ENCODE results near the gene ANKRD61. TPM values are rescaled to one million over a fixed set of nuclear protein-coding genes. Genes with fewer than 3 reads are reported as not detected.

ANKRD61 gene
- polyA plus RNA-seq, 4 donors: 0.25 to 2.6 (median 0.67) TPM; not detected in 1

- H3K9me3 ChIP-seq (ENCODE audit: control insufficient read depth in 2 of 2, insufficient read depth in 1 of 2, low read depth in 1 of 2, low read length in 1 of 2): no peaks in the 10 kb centered on the region
- peaks cover 2 to 9% (median 4%) of the 10 kb centered on the region in 3 donors for H3K4me1 ChIP-seq (ENCODE audit: control insufficient read depth in 3 of 3, insufficient read depth in 2 of 3, low read depth in 1 of 3, low read length in 2 of 3)
- H3K27ac ChIP-seq (ENCODE audit: low read depth in 1 of 3, low read length in 2 of 3): peak overlapping the region; percentile 79 to 92 (median 92)
- H3K4me3 ChIP-seq (ENCODE audit: low read depth in 1 of 3, low read length in 3 of 3): no peak overlapping the region
- peaks cover 0 to 30% (median 0%) of the 10 kb centered on the region in 3 donors for H3K36me3 ChIP-seq (ENCODE audit: control insufficient read depth in 3 of 3, insufficient read depth in 2 of 3, low read depth in 1 of 3, low read length in 3 of 3)
- DNase-seq: no peak
- FAIRE-seq: no peak
- 68 to 78% (median 69%) methylated on average over 2 of the region's 2 CpGs for WGBS, 3 donors
- H3K27me3 ChIP-seq (ENCODE audit: control insufficient read depth in 3 of 3, insufficient read depth in 3 of 3, low read length in 3 of 3): no peaks in the 10 kb centered on the region
Observed at GRCh38 chr7:6011541-6011940, 19.6 kb upstream of the ANKRD61 start.

GRCh38 chr7:6012355-6013104, 18.6 kb upstream of the ANKRD61 start:
- WGBS, 3 donors: 19 to 58% (median 30%) methylated on average over 14 of the region's 14 CpGs
- DNase-seq: peak; percentile 88 to 99
- no peak for FAIRE-seq
- peaks cover 2 to 8% (median 4%) of the 10 kb centered on the region in 3 donors for H3K4me1 ChIP-seq (ENCODE audit: control insufficient read depth in 3 of 3, insufficient read depth in 2 of 3, low read depth in 1 of 3, low read length in 2 of 3)
- H3K27me3 ChIP-seq (ENCODE audit: control insufficient read depth in 3 of 3, insufficient read depth in 3 of 3, low read length in 3 of 3): no peaks in the 10 kb centered on the region
- no peaks in the 10 kb centered on the region for H3K9me3 ChIP-seq (ENCODE audit: control insufficient read depth in 2 of 2, insufficient read depth in 1 of 2, low read depth in 1 of 2, low read length in 1 of 2)
- H3K36me3 ChIP-seq (ENCODE audit: control insufficient read depth in 3 of 3, insufficient read depth in 2 of 3, low read depth in 1 of 3, low read length in 3 of 3): peaks cover 3 to 40% (median 4%) of the 10 kb centered on the region in 3 donors
- H3K27ac ChIP-seq (ENCODE audit: low read depth in 1 of 3, low read length in 2 of 3): peak overlapping the region; percentile 79 to 92 (median 92)
- H3K4me3 ChIP-seq (ENCODE audit: low read depth in 1 of 3, low read length in 3 of 3): no peak overlapping the region

GRCh38 chr7:6015917-6016652, 15.1 kb upstream of the ANKRD61 start:
- Histone ChIP-seq H3K27me3 (ENCODE audit: control insufficient read depth in 3 of 3, insufficient read depth in 3 of 3, low read length in 3 of 3) (no peaks in the 10 kb centered on the region), H3K4me1 (ENCODE audit: control insufficient read depth in 3 of 3, insufficient read depth in 2 of 3, low read depth in 1 of 3, low read length in 2 of 3) (peaks cover 0 to 4% (median 4%) of the 10 kb centered on the region in 3 donors), H3K27ac (ENCODE audit: low read depth in 1 of 3, low read length in 2 of 3) (no peak overlapping the region), H3K9me3 (ENCODE audit: control insufficient read depth in 2 of 2, insufficient read depth in 1 of 2, low read depth in 1 of 2, low read length in 1 of 2) (no peaks in the 10 kb centered on the region), H3K36me3 (ENCODE audit: control insufficient read depth in 3 of 3, insufficient read depth in 2 of 3, low read depth in 1 of 3, low read length in 3 of 3) (peaks cover 11 to 69% (median 12%) of the 10 kb centered on the region in 3 donors), H3K4me3 (ENCODE audit: low read depth in 1 of 3, low read length in 3 of 3) (no peak overlapping the region)
- DNase-seq: peak in 1 of 2 donors; percentile 29
- 76 to 81% (median 77%) methylated on average over 8 of the region's 8 CpGs for WGBS, 3 donors
- FAIRE-seq: no peak

GRCh38 chr7:6016653-6016966, 14.6 kb upstream of the ANKRD61 start:
- H3K27ac ChIP-seq (ENCODE audit: low read depth in 1 of 3, low read length in 2 of 3): no peak overlapping the region
- no peaks in the 10 kb centered on the region for H3K9me3 ChIP-seq (ENCODE audit: control insufficient read depth in 2 of 2, insufficient read depth in 1 of 2, low read depth in 1 of 2, low read length in 1 of 2)
- H3K27me3 ChIP-seq (ENCODE audit: control insufficient read depth in 3 of 3, insufficient read depth in 3 of 3, low read length in 3 of 3): no peaks in the 10 kb centered on the region
- 91 to 96% (median 93%) methylated on average over 8 of the region's 8 CpGs for WGBS, 3 donors
- peaks cover 11 to 72% (median 15%) of the 10 kb centered on the region in 3 donors for H3K36me3 ChIP-seq (ENCODE audit: control insufficient read depth in 3 of 3, insufficient read depth in 2 of 3, low read depth in 1 of 3, low read length in 3 of 3)
- FAIRE-seq (no peak), DNase-seq (no peak)
- no peak overlapping the region for H3K4me3 ChIP-seq (ENCODE audit: low read depth in 1 of 3, low read length in 3 of 3)
- peaks cover 0 to 4% (median 4%) of the 10 kb centered on the region in 3 donors for H3K4me1 ChIP-seq (ENCODE audit: control insufficient read depth in 3 of 3, insufficient read depth in 2 of 3, low read depth in 1 of 3, low read length in 2 of 3)

- DNase-seq: no peak
- no peaks in the 10 kb centered on the region for H3K9me3 ChIP-seq (ENCODE audit: control insufficient read depth in 2 of 2, insufficient read depth in 1 of 2, low read depth in 1 of 2, low read length in 1 of 2)
- no peak for FAIRE-seq
- H3K27ac ChIP-seq (ENCODE audit: low read depth in 1 of 3, low read length in 2 of 3): no peak overlapping the region
- H3K27me3 ChIP-seq (ENCODE audit: control insufficient read depth in 3 of 3, insufficient read depth in 3 of 3, low read length in 3 of 3): no peaks in the 10 kb centered on the region
- H3K36me3 ChIP-seq (ENCODE audit: control insufficient read depth in 3 of 3, insufficient read depth in 2 of 3, low read depth in 1 of 3, low read length in 3 of 3): peaks cover 27 to 91% (median 34%) of the 10 kb centered on the region in 3 donors
- no peak overlapping the region for H3K4me3 ChIP-seq (ENCODE audit: low read depth in 1 of 3, low read length in 3 of 3)
- no peaks in the 10 kb centered on the region for H3K4me1 ChIP-seq (ENCODE audit: control insufficient read depth in 3 of 3, insufficient read depth in 2 of 3, low read depth in 1 of 3, low read length in 2 of 3)
- 54 to 79% (median 57%) methylated on average over 11 of the region's 11 CpGs for WGBS, 3 donors
Observed at GRCh38 chr7:6020371-6021286, 10.5 kb upstream of the ANKRD61 start.

GRCh38 chr7:6022707-6023106, 8.5 kb upstream of the ANKRD61 start:
- H3K4me1 ChIP-seq (ENCODE audit: control insufficient read depth in 3 of 3, insufficient read depth in 2 of 3, low read depth in 1 of 3, low read length in 2 of 3): no peaks in the 10 kb centered on the region
- no peak overlapping the region for H3K27ac ChIP-seq (ENCODE audit: low read depth in 1 of 3, low read length in 2 of 3)
- WGBS, 3 donors: 70 to 91% (median 88%) methylated on average over 3 of the region's 3 CpGs
- no peak for DNase-seq
- no peaks in the 10 kb centered on the region for H3K9me3 ChIP-seq (ENCODE audit: control insufficient read depth in 2 of 2, insufficient read depth in 1 of 2, low read depth in 1 of 2, low read length in 1 of 2)
- no peak overlapping the region for H3K4me3 ChIP-seq (ENCODE audit: low read depth in 1 of 3, low read length in 3 of 3)
- peaks cover 29 to 92% (median 30%) of the 10 kb centered on the region in 3 donors for H3K36me3 ChIP-seq (ENCODE audit: control insufficient read depth in 3 of 3, insufficient read depth in 2 of 3, low read depth in 1 of 3, low read length in 3 of 3)
- no peaks in the 10 kb centered on the region for H3K27me3 ChIP-seq (ENCODE audit: control insufficient read depth in 3 of 3, insufficient read depth in 3 of 3, low read length in 3 of 3)
- FAIRE-seq: no peak

- H3K4me1 ChIP-seq (ENCODE audit: control insufficient read depth in 3 of 3, insufficient read depth in 2 of 3, low read depth in 1 of 3, low read length in 2 of 3): no peaks in the 10 kb centered on the region
- FAIRE-seq: no peak
- H3K4me3 ChIP-seq (ENCODE audit: low read depth in 1 of 3, low read length in 3 of 3): no peak overlapping the region
- peak overlapping the region in 2 of 3 donors; percentile 56 to 79 for H3K27ac ChIP-seq (ENCODE audit: low read depth in 1 of 3, low read length in 2 of 3)
- no peaks in the 10 kb centered on the region for H3K27me3 ChIP-seq (ENCODE audit: control insufficient read depth in 3 of 3, insufficient read depth in 3 of 3, low read length in 3 of 3)
- peaks cover 26 to 88% (median 31%) of the 10 kb centered on the region in 3 donors for H3K36me3 ChIP-seq (ENCODE audit: control insufficient read depth in 3 of 3, insufficient read depth in 2 of 3, low read depth in 1 of 3, low read length in 3 of 3)
- DNase-seq: peak in 1 of 2 donors; percentile 97
- no peaks in the 10 kb centered on the region for H3K9me3 ChIP-seq (ENCODE audit: control insufficient read depth in 2 of 2, insufficient read depth in 1 of 2, low read depth in 1 of 2, low read length in 1 of 2)
- WGBS, 3 donors: 28 to 68% (median 47%) methylated on average over 7 of the region's 7 CpGs
Observed at GRCh38 chr7:6023974-6024435, 7.2 kb upstream of the ANKRD61 start.

All from small intestine (tissue), 7 donors.